Esophagus squamous epithelium (tissue), 4 donors: ENCODE results near the gene ZNF689.
"Not testable (repeated sequence)": the region's sequence is repeated elsewhere in the genome, so short reads cannot be mapped to it uniquely, and the experiment has no call there.

Source experiments
- CTCF ChIP-seq, 6 experiments: fragments of 450-650 bp in 4 of 6; fragments of 200-600 bp in 2 of 6; sonication (generic) in 2 of 6; IDR thresholded peaks; one replicate each; pipeline ENCODE4 v1.5.1; 2016 to 2019; ENCODE audit warnings: antibody characterized with exemption in 6 of 6, mild to moderate bottlenecking in 4 of 6, moderate library complexity in 4 of 6
- POLR2A ChIP-seq, 4 donors: fragments of 450-650 bp; IDR thresholded peaks; one replicate each; pipeline ENCODE4 v1.6.1; 2017; ENCODE audit warnings: antibody characterized with exemption in 4 of 4, mild to moderate bottlenecking in 4 of 4, moderate library complexity in 3 of 4

- TF ChIP-seq CTCF, POLR2A (IDR thresholded peaks at IDR 0.05): not testable (repeated sequence)
Observed at GRCh38 chr16:30637139-30637538, 26.9 kb upstream of the ZNF689 start.
